ENCODE results near the gene NFIA. TPM values are rescaled to one million over a fixed set of nuclear protein-coding genes. Genes with fewer than 3 reads are reported as not detected.

NFIA gene
- total RNA-seq, 2 donors from 2014 or later, result 61.4 to 86.3 TPM

GRCh38 chr1:61100578-61100977 is 18.2 kb downstream of the NFIA start:
- DNase-seq (ENCODE audit: low spot score), result no peak
- H3K27ac ChIP-seq, result no peak overlapping the region
- H3K27me3 ChIP-seq (replicated peaks; ENCODE audit: insufficient read depth), result no peaks in the 10 kb centered on the region
- no peak overlapping the region for H3K4me3 ChIP-seq
- intact Hi-C loops (cut with DNase I), result no loop called here
- 72% methylated on average over 2 of the region's 2 CpGs for WGBS
- no peaks in the 10 kb centered on the region for H3K9me3 ChIP-seq
- no peak for TF ChIP-seq CTCF (IDR thresholded peaks at IDR 0.05)
- TF ChIP-seq POLR2AphosphoS5 (IDR thresholded peaks at IDR 0.05), result no peak
- no peak for TF ChIP-seq POLR2A (IDR thresholded peaks at IDR 0.05)
- peaks cover 2% of the 10 kb centered on the region for H3K4me1 ChIP-seq (replicated peaks)
- H3K36me3 ChIP-seq, result no peaks in the 10 kb centered on the region

- intact Hi-C loops (cut with DNase I), result no loop called here
- DNase-seq (ENCODE audit: low spot score), result no peak
- no peaks in the 10 kb centered on the region for H3K27me3 ChIP-seq (replicated peaks; ENCODE audit: insufficient read depth)
- peak overlapping the region in 1 of 2 donors; percentile 9 for H3K27ac ChIP-seq
- no peaks in the 10 kb centered on the region for H3K36me3 ChIP-seq
- no peaks in the 10 kb centered on the region for H3K9me3 ChIP-seq
- no peak overlapping the region for H3K4me3 ChIP-seq
- no peak for TF ChIP-seq POLR2A (IDR thresholded peaks at IDR 0.05)
- no peak for TF ChIP-seq CTCF (IDR thresholded peaks at IDR 0.05)
- TF ChIP-seq POLR2AphosphoS5 (IDR thresholded peaks at IDR 0.05), result no peak
- H3K4me1 ChIP-seq (replicated peaks), result peaks cover 2% of the 10 kb centered on the region
- WGBS, result 76% methylated on average over 5 of the region's 5 CpGs
These were observed 19.2 kb downstream of the NFIA start for GRCh38 chr1:61101536-61101935.

GRCh38 chr1:61102041-61102440 is 19.7 kb downstream of the NFIA start:
- no peak for DNase-seq (ENCODE audit: low spot score)
- Histone ChIP-seq H3K4me3 (no peak overlapping the region), H3K27me3 (replicated peaks; ENCODE audit: insufficient read depth) (no peaks in the 10 kb centered on the region), H3K4me1 (replicated peaks) (peaks cover 2% of the 10 kb centered on the region), H3K27ac (peak overlapping the region in 1 of 2 donors; percentile 9), H3K9me3 (no peaks in the 10 kb centered on the region), H3K36me3 (no peaks in the 10 kb centered on the region)
- TF ChIP-seq POLR2AphosphoS5 (IDR thresholded peaks at IDR 0.05) (no peak), CTCF (IDR thresholded peaks at IDR 0.05) (no peak), POLR2A (IDR thresholded peaks at IDR 0.05) (no peak)
- WGBS, result 73% methylated on average over 1 of the region's 1 CpG
- intact Hi-C loops (cut with DNase I), result no loop called here

- H3K4me3 ChIP-seq, result no peak overlapping the region
- no peaks in the 10 kb centered on the region for H3K27me3 ChIP-seq (replicated peaks; ENCODE audit: insufficient read depth)
- H3K4me1 ChIP-seq (replicated peaks), result no peaks in the 10 kb centered on the region
- no peak for DNase-seq (ENCODE audit: low spot score)
- intact Hi-C loops (cut with DNase I), result no loop called here
- TF ChIP-seq CTCF (IDR thresholded peaks at IDR 0.05) (no peak), POLR2AphosphoS5 (IDR thresholded peaks at IDR 0.05) (no peak), POLR2A (IDR thresholded peaks at IDR 0.05) (no peak)
- H3K36me3 ChIP-seq, result no peaks in the 10 kb centered on the region
- no peaks in the 10 kb centered on the region for H3K9me3 ChIP-seq
- H3K27ac ChIP-seq, result no peak overlapping the region
- WGBS, result 72% methylated on average over 2 of the region's 2 CpGs
These were observed 20.3 kb downstream of the NFIA start for GRCh38 chr1:61102621-61103020.

GRCh38 chr1:61104220-61104671 is 21.9 kb downstream of the NFIA start:
- H3K9me3 ChIP-seq, result no peaks in the 10 kb centered on the region
- no peaks in the 10 kb centered on the region for H3K4me1 ChIP-seq (replicated peaks)
- intact Hi-C loops (cut with DNase I), result no loop called here
- no peak for DNase-seq (ENCODE audit: low spot score)
- H3K27me3 ChIP-seq (replicated peaks; ENCODE audit: insufficient read depth), result no peaks in the 10 kb centered on the region
- no peaks in the 10 kb centered on the region for H3K36me3 ChIP-seq
- no peak overlapping the region for H3K4me3 ChIP-seq
- TF ChIP-seq CTCF (IDR thresholded peaks at IDR 0.05) (no peak), POLR2AphosphoS5 (IDR thresholded peaks at IDR 0.05) (no peak), POLR2A (IDR thresholded peaks at IDR 0.05) (no peak)
- H3K27ac ChIP-seq, result no peak overlapping the region
- WGBS, result 78% methylated on average over 3 of the region's 3 CpGs

All from prostate gland (tissue), 2 donors.